NCI-H345 treated with DMSO at 0.1 percent for 48 hours (cell line): ENCODE data around the gene GRID1.

Experiments used
- DNase-seq: peaks from one replicate; lab custom pipeline; 2025; ENCODE audit not compliant: unreplicated experiment; lab: John Stamatoyannopoulos, UW

Gene GRID1

GRCh38 chr10:86155054-86155921, 211.3 kb downstream of the GRID1 start:
- no peak for DNase-seq

DNA sequence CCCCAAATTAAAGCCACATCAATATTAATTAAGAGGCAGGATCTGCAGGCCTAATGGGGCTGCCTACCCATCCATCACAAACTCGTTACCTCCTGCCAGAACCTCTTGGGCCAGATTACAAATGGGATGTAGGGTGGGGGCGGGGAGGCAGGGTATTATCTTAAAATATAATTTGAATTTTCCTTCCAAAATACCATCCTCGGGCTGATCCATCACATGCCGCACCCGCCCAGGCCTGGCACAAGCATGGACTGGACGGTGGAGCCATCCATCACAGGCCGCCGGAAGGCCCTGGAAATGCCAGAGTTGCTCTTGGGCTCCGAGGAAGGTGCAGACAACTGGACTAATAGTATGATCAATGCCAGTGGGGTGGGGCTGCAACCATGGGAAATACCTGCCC, 212.8 kb downstream of the GRID1 start:
- DNase-seq = no peak

- DNase-seq = no peak
These were observed 213.7 kb downstream of the GRID1 start for GRCh38 chr10:86152911-86153310.

DNA sequence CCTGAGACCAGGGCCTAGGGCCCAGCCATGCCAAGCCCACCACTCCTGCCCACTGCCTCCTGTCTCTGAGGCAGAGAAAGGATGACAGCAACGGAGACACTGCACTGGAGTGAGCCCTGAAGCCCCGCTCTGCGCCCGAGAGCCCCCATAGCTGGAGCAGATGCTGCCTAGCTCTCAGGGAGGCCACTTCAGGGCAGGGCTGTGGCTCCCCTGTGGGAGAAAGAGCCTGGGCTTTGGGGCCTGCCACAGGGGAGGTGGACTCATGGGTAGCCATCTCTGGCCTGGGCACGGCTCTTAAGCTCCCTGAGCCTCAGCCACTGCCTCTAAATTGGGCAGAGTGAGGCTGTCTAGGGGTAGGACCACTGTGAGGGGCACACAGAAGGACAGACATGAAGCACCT, 214.2 kb downstream of the GRID1 start:
- DNase-seq = no peak

GRCh38 chr10:86151613-86152012, 215.0 kb downstream of the GRID1 start:
- DNase-seq = no peak

- DNase-seq = no peak
These were observed 217.3 kb downstream of the GRID1 start for GRCh38 chr10:86149257-86149656.

GRCh38 chr10:86148117-86148516, 218.5 kb downstream of the GRID1 start:
- DNase-seq = no peak

DNA sequence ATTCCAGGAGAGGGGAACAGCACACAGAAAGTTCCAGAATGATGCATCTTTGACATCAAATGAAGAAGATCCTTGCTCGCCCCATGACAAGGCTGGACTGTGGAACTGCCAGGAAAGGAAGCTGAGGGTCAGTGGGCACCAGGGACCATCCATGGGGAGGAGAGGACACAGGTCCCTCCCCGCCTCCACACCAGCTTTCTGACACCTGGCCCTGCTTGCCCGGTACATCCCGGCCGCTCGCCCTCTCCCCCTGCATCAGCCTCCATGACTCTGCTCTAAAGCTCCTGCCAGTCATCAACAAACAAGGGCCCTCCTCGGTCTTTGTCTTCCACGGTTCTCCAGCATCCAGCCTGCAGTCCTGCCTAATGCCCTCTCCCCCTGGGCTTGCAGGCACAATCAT, 222.3 kb downstream of the GRID1 start:
- DNase-seq = no peak

GRCh38 chr10:86141896-86142295, 224.7 kb downstream of the GRID1 start:
- DNase-seq = no peak

DNA sequence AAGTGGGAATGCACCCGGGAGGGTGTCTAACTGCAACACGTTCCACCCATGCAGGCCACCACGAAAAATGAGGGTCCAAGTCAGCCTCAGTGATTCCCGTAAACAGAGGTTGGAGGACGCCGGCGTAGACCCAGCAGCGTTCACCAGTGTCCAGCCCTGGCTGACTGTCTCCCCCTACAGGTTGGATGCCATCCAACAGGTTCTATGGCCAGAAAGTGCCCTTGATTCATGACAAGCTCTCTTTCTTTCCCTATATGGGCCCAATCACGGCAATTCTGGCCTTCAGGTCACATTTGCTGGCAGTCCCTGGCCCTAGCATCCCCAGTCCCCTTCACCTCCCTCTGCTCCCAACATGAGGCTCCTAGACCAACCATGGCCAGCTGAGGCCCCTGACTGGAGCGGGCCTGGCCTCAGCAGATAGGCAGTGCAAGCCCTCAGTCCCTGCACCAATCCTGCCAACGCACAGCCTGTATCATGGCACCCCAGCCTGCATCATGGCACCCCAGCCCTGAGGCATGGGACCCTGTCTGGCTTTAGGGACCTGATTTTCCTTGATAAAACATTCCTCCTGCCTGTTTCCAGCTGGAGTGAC, 227.4 kb downstream of the GRID1 start:
- no peak for DNase-seq

DNA sequence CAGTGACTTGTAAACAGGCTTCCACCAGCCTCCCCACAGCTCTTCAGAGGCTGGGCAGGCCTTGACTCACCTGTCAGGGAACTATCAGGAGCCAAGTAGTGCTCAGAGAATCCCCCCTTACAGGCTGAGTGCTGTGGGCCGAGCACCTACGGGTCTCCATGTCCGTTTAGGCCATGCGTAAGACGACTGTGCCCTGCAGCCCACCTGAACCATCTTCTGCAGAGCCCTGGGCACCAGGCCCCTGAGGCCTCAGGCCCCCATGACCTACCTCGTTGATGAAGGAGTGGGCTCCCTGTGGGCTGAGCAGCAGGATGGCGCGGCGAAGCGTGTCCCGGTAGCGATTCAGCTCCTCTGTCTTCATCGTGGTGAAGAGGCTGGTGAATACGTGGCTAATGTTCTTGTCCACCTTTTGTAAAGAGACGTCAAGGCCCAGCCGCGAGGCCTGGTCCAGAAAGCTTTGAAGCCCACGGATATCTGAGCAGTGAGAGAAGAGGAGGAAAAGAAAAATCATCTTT, 228.0 kb downstream of the GRID1 start:
- no peak for DNase-seq

DNA sequence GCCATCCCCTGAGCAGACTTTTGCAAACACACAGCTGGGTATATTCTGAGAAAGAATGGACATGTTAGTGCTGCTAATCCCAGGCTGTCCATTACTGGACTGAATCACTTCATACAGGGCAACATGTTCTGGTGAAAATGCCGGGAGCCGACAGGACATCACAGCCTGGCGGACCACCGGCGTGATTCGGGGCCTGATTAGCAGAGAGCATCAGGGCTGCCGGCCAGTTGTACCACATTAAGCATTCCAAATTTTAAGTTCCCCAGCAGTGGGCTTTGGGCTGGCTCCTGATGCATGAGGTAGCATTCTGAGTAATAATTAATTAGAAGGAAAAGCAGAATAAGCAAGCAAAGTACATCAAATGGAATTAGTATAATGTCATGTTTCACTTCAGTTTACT, 229.0 kb downstream of the GRID1 start:
- DNase-seq = no peak

DNA sequence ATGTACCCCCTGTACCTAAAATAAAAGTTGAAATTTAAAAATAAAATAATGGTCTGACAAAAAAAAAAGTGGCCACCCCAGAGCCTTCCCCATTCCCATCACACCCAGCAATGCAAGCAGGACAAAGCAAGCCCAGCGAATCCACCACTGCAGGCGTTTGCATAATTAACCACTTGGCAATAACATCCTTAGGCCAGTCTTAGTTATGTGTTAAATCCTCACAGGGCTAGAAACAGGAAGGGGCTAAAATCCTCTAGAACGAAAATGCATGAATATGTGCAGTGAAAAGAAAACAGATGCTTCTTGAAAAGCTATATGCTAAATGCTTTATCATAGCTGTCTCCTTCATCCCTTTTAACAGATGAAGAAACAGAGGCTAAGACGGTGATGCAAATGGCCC, 229.7 kb downstream of the GRID1 start:
- DNase-seq = no peak

- DNase-seq = no peak
These were observed 231.4 kb downstream of the GRID1 start for GRCh38 chr10:86135191-86135590.

DNA sequence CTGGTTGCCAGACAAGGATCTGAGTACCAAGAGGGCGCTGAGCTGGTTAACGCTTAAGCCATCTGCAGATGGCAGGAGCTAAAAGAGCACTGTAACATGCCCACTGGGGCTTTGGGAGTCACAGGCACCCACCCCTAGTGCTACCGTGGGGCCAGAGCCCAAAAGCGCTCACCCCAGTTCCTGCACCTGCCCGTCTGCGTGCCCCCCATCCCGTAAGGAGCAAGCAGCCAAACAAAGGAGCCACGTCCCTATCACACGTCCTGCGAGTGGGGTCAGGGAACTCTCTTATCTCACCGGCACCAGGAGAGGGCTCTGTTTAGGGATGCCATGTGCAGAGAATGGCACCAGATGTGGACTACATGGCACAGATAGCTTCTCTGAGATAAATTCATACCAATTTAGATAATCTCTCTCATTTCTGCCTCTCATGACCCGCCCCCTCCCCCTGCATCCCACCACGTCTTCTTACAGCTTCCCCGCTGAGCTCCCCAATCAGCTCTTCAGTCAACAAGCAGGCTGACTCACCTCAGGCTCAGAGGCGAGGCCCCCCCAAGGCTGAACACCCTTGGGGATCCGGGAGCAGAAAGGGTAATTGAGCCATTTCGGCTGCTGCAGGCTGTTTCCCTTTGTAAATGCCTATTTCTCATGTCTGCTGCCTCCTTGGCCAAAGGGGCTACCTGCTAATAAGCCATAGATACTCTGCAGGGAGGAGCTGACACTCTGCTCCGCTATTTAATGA, 235.7 kb downstream of the GRID1 start:
- no peak for DNase-seq

DNA sequence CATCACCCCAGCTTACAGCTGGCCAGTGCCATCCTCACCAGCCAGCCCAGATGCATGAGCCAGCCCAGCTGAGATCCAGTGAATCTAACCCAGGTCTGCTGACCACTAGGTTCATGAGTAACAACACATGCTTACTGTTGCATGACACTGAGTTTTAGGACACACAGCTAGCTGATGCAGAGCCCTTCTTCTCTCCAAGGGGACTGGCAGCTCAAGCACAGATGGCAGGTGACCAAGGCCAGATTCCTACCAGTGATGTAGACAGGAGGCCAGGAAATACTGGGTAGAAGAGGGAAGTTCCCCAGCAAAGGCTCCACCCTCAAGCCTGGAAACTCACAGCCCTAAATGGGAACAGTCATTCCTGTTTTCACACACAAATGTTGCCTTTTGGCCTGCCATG, 236.6 kb downstream of the GRID1 start:
- no peak for DNase-seq

- DNase-seq = no peak
These were observed 238.2 kb downstream of the GRID1 start for GRCh38 chr10:86128360-86128759.

- no peak for DNase-seq
These were observed 239.2 kb downstream of the GRID1 start for GRCh38 chr10:86127274-86127819.

DNA sequence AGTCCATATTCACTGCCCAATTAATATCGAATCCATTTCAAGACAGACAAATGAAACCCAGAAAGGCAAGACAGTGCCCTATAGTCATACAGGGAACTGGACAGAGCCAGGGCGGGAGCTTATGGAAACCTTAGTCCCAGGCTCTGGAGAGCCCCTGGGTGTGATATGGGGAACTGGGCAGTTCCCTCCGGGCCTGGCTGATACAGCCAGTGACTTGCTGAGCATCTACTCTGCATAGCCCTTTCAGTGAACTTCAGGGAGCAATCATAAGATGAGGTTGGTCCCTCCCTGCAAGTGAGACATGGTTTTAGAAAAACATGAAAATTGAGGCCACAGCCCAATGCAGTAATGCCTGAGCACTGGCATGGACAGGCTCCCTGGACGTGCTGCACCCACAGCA, 241.9 kb downstream of the GRID1 start:
- no peak for DNase-seq

GRCh38 chr10:86123715-86124114, 242.9 kb downstream of the GRID1 start:
- no peak for DNase-seq

DNA sequence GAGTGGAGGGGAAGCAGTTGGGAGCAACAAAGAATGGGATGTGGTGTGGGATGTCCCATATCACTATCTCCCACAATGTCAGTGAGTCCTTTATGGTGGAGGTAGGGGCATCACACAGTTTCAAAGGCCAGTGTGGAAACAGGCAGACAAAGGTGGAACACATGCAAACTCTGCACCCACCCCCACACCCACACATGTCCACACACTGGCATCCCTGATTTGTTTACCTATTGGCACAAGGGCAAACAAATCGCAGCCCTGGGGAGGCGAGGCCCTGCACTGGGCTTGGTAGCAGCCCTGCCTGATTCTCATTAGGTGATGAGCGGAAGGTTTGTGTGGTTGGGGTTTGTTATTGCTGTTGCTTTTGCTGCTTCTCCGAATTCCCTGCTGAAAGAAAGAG, 243.3 kb downstream of the GRID1 start:
- no peak for DNase-seq

- no peak for DNase-seq
These were observed 243.9 kb downstream of the GRID1 start for GRCh38 chr10:86122646-86123045.
